Fibroblast of villous mesenchyme (primary cell): ENCODE measurements around the gene CDC40. TPM values are rescaled to one million over a fixed set of nuclear protein-coding genes. Genes with fewer than 3 reads are reported as not detected.

ENCODE experiments used
- DNase-seq: peaks from one replicate; pipeline ENCODE4 v3.0.0-alpha.2; 2010; ENCODE audit warnings: low read depth
- H3K4me3 ChIP-seq: 2 replicates; pipeline ENCODE4 v1.5.1; 2011; ENCODE audit warnings: low read depth, mild to moderate bottlenecking, low read length
- total RNA-seq: library from RNA; depleted of rRNA; stranded (reverse); fragments of >200 nt; gene quantifications from 2 replicates; pipeline ENCODE4 v1.2.3, GENCODE V29; 2012
- TF ChIP-seq, protein P1 (sequence below): IDR thresholded peaks from 2 replicates; pipeline ENCODE4 v1.5.1; 2012; ENCODE audit warnings: low read depth, mild to moderate bottlenecking, low read length; ENCODE audit not compliant: insufficient read depth

Gene CDC40
- 19.0 and 32.0 TPM in 2 replicates for total RNA-seq

DNA sequence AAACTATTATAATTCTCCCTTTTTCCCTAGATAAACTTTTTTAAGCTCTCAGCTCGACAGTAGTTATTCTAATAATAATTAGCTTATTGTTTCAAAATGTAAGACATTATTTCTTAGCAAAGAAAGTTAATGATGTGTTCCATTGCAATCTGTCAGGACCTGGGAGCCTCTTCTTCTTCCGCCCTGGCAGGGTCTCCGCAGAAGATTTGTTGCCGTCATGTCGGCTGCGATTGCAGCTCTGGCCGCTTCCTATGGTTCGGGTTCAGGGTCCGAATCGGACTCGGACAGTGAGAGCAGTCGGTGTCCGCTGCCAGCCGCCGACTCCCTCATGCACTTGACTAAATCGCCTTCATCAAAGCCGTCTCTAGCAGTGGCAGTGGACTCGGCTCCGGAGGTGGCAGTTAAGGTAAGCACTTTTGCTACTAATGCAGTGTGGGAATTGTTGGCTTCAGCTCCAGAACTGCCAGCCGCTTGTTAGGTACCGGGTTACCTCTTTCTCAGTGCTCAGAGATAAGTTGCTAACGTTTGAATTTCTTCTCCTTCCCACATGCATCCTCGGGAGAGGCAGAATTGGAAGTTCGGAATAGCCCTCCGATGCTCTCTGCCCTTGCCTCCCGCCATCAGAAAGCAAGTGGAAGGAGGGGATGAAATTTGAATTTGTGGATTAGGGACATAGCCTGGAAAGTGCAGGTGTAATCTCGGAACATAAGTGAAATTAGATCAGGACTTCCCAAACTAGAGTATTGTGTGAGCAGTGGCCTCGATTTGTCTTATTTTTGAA is at the start of gene CDC40:
Gene CDC40 (plus strand): TSS at position 200 of the 781 bp plus-strand sequence. CDS start 18 bp downstream, at position 218.
- H3K4me3 ChIP-seq: peak within 1 kb of the TSS; percentile 98
- TF ChIP-seq, protein P1, sequence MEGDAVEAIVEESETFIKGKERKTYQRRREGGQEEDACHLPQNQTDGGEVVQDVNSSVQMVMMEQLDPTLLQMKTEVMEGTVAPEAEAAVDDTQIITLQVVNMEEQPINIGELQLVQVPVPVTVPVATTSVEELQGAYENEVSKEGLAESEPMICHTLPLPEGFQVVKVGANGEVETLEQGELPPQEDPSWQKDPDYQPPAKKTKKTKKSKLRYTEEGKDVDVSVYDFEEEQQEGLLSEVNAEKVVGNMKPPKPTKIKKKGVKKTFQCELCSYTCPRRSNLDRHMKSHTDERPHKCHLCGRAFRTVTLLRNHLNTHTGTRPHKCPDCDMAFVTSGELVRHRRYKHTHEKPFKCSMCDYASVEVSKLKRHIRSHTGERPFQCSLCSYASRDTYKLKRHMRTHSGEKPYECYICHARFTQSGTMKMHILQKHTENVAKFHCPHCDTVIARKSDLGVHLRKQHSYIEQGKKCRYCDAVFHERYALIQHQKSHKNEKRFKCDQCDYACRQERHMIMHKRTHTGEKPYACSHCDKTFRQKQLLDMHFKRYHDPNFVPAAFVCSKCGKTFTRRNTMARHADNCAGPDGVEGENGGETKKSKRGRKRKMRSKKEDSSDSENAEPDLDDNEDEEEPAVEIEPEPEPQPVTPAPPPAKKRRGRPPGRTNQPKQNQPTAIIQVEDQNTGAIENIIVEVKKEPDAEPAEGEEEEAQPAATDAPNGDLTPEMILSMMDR: no peak
- no peak for DNase-seq

DNA sequence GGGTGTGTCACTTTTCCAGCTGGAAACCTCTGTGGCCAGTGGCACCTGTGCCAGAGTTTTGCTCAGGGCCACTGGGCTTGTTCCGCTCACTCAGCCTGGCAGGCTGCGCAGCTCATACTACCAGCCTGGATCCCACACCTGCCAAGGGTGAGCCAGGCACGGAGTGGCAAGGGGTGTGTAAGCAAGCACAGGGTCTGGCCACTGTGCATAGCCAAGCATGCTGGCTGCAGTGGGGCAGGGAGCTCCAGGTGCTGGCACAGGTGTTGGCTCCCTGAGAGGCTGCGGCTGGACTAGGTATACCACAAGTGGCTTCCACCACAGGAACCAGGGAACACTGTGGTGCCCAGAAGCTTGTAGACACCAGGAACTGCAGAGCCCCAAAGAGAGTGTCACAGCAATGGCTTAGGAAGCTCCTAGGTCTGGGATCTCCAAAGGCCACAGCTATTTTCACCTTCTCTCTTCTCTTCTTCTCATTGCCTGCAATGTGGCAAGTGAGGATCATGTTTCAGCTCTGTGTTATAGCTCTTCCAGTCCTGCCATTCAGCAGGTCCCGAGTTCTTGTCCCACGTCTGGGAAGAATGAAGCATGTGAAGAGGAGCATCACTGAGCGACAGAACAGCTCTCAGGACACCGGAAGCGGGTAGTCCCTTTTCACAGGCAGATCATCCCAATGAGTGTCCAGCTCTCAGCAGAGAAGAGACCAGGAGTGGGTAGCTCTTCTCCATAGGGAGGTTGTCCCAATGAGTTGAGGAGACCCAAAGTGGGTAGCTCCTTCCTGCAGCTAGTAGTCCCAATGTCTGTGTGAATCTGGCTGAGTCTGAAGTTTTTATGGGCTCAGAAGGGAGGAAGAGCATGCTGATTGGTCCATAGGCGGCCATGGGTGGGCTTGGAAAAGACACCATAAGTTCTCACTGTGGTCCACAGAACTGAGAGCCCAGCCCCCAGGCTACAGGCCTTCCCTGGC is 42.0 kb upstream of the CDC40 start:
- DNase-seq: no peak
- TF ChIP-seq, protein P1: no peak
- no peak overlapping the region for H3K4me3 ChIP-seq

DNA sequence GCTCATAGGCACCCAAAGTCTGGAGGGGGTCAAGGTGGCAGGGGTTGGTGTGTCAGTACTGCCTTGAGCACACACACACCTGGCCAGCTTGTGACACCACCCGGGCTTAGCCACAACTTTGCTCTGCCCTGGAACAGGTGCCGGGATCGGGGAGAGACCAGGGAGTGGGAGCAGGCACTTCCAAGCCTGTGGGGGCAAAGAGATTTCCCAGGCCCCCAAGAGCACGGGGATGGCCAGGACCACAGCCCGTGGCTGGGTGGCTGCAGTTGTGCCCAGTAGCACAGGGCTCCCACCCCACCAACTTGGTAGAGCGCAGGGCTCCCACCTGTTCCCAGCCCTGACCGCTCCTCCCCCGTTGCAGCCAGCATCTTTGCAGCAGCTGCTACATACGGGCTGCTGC is 41.2 kb upstream of the CDC40 start:
- TF ChIP-seq, protein P1: no peak
- H3K4me3 ChIP-seq: no peak overlapping the region
- no peak for DNase-seq

DNA sequence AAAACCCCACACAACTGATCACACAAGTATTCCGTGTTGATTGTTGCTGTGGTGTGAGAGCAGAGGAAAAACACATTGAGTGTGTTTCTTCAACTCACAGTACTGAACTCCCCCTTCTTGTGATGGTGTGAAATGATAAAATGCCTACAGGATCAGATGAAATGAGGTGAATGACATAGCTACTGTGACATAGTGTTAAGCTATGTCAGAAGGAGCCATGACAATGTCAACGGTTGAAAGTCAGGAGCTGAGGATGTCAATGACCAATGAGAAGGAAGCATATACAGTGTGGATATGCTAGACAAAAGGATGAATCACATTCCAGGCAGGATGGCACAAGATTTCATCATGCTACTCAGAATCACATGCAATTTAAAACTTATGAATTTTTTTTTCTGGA is 39.6 kb upstream of the CDC40 start:
- DNase-seq: peak; percentile 45
- TF ChIP-seq, protein P1: no peak
- H3K4me3 ChIP-seq: no peak overlapping the region

DNA sequence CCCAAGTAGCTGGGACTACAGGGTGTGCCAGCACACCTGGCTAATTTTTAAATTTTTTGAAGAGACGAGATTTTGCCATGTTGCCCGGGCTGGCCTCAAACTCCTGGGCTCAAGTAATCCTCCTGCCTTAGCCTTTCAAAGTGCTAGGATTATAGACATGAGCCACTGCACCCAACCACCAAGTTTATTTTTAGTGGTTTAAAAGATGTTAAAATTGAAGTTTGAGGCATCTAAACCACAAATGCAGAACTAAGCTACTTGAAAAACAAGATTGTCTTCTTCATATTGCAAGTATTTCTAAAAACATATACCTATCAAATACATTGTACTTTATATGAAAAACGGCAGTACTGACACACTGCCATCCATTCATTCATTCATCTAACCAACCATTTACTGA is 32.4 kb upstream of the CDC40 start:
- no peak overlapping the region for H3K4me3 ChIP-seq
- TF ChIP-seq, protein P1: no peak
- DNase-seq: no peak

DNA sequence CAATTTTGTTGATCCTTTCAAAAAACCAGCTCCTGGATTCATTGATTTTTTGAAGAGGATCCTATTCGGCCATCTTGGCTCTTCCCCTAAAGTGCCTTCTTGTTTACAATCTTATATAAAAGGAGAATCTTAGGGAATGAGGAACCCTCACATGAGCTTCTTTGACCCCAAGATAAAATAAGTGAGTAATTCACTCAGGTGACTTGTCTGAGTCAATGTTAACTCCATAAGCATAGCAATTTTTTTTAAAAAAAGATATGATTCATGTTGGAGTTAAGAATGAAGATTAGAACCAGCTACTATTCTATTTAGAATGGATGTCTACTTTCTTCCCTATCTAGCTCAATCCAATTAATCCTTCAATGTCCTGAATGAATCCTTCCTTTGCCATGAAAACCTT is 21.7 kb upstream of the CDC40 start:
- no peak for DNase-seq
- H3K4me3 ChIP-seq: no peak overlapping the region
- TF ChIP-seq, protein P1: no peak
